Keratinocyte (primary cell): ENCODE data around the gene NLRC5. TPM values are rescaled to one million over a fixed set of nuclear protein-coding genes. Genes with fewer than 3 reads are reported as not detected.

Source experiments
- DNase-seq: peaks from one replicate; pipeline ENCODE4 v3.0.0-alpha.2; 2011; ENCODE audit warnings: low read depth, missing footprints, low spot score
- FAIRE-seq: peaks from 2 replicates; lab custom pipeline; 2011; peaks lifted over from hg19 to GRCh38; lab: Jason Lieb, UNC
- H2AFZ ChIP-seq: 2 replicates; pipeline ENCODE4 v1.6.0; 2012; ENCODE audit warnings: low read length, control low read depth, inconsistent platforms; ENCODE audit not compliant: control insufficient read depth
- H3K27ac ChIP-seq: 2 replicates; pipeline ENCODE4 v1.5.1; 2011; ENCODE audit warnings: low read length; ENCODE audit not compliant: control insufficient read depth, insufficient read depth
- H3K27me3 ChIP-seq: 3 replicates; pipeline ENCODE4 v1.6.0; 2011; ENCODE audit warnings: low read length; ENCODE audit not compliant: control insufficient read depth, insufficient read depth; ENCODE audit errors: extremely low read depth
- H3K36me3 ChIP-seq, 2 experiments: 2 replicates in 1 of 2; 3 replicates in 1 of 2; pipeline ENCODE4 v1.5.1; 2011; ENCODE audit warnings: low read length in 2 of 2, mild to moderate bottlenecking in 1 of 2; ENCODE audit not compliant: control insufficient read depth in 2 of 2, insufficient read depth in 2 of 2; ENCODE audit errors: extremely low read depth in 1 of 2
- H3K4me1 ChIP-seq: 3 replicates; pipeline ENCODE4 v1.5.1; 2011; ENCODE audit warnings: low read length; ENCODE audit not compliant: control insufficient read depth, insufficient read depth; ENCODE audit errors: extremely low read depth
- H3K4me2 ChIP-seq: 3 replicates; pipeline ENCODE4 v1.6.0; 2011; ENCODE audit warnings: low read depth, low read length; ENCODE audit not compliant: control insufficient read depth, insufficient read depth; ENCODE audit errors: extremely low read depth
- H3K4me3 ChIP-seq, 3 experiments: fragments of 200-600 bp in 1 of 3; sonication (generic) in 1 of 3; 2 replicates in 2 of 3; 3 replicates in 1 of 3; pipeline ENCODE4 v1.5.1; 2011 to 2016; ENCODE audit warnings: low read length in 3 of 3, mild to moderate bottlenecking in 3 of 3, control low read depth in 2 of 3, inconsistent platforms in 1 of 3, low read depth in 1 of 3, mixed read lengths in 1 of 3, mixed run types in 1 of 3, moderate library complexity in 1 of 3; ENCODE audit not compliant: control insufficient read depth in 2 of 3, insufficient read depth in 2 of 3; ENCODE audit errors: extremely low read depth in 1 of 3
- H3K79me2 ChIP-seq: 2 replicates; pipeline ENCODE4 v1.6.0; 2012; ENCODE audit warnings: low read length; ENCODE audit not compliant: control insufficient read depth, insufficient read depth
- H3K9ac ChIP-seq: 3 replicates; pipeline ENCODE4 v1.6.0; 2011; ENCODE audit warnings: low read length; ENCODE audit not compliant: control insufficient read depth, insufficient read depth; ENCODE audit errors: extremely low read depth
- H3K9me1 ChIP-seq: 3 replicates; pipeline ENCODE4 v1.6.0; 2011; ENCODE audit warnings: low read length; ENCODE audit not compliant: control insufficient read depth, insufficient read depth; ENCODE audit errors: extremely low read depth
- H3K9me3 ChIP-seq: 2 replicates; pipeline ENCODE4 v1.5.1; 2012; ENCODE audit warnings: low read depth, low read length; ENCODE audit not compliant: control insufficient read depth
- H4K20me1 ChIP-seq: 3 replicates; pipeline ENCODE4 v1.6.0; 2011; ENCODE audit warnings: low read length; ENCODE audit not compliant: control insufficient read depth, insufficient read depth; ENCODE audit errors: extremely low read depth
- CTCF ChIP-seq, 3 experiments: IDR thresholded peaks in 1 of 3; conservative IDR thresholded peaks in 1 of 3; optimal IDR thresholded peaks in 1 of 3; 2 replicates in 2 of 3; 3 replicates in 1 of 3; pipeline versions ENCODE3 to v1.5.1; 2011; ENCODE audit warnings: low read length in 3 of 3, mild to moderate bottlenecking in 3 of 3, moderate library complexity in 2 of 3, control low read depth in 1 of 3, inconsistent platforms in 1 of 3; ENCODE audit not compliant: insufficient read depth in 2 of 3; ENCODE audit errors: extremely low read depth in 1 of 3
- EZH2 ChIP-seq: IDR thresholded peaks from one replicate; pipeline ENCODE4 v1.6.1; 2012; ENCODE audit warnings: inconsistent platforms, mild to moderate bottlenecking, low read length, moderate library complexity
- dilution Hi-C: fragments of 300-500 bp; cut with MboI; formaldehyde crosslinking; loops from one replicate; pipeline ENCODE4 v1.7.0; 2020; ENCODE audit warnings: low sequenced_read_pairs; ENCODE audit not compliant: extremely low pct_ligation_motif_present
- polyA plus RNA-seq, 5 experiments: library from polyadenylated mRNA; depleted of rRNA in 3 of 5; stranded (reverse) in 3 of 5; stranded (forward) in 1 of 5; unstranded in 1 of 5; fragments of >200 nt; gene quantifications; 1 replicate in 1 of 5; 2 replicates in 3 of 5; 3 replicates in 1 of 5; pipeline versions ENCODE4 v1.2.1 to v1.2.3, GENCODE V29; 2011 to 2012; ENCODE audit warnings: missing spikeins in 2 of 5, low read depth in 1 of 5, low replicate concordance in 1 of 5

NLRC5 gene
- polyA plus RNA-seq, 1 donor (not counting 4 experiments of a cell fraction or from before 2014, with no cell fraction given) = 7.8 TPM

GRCh38 chr16:57110937-57111336 lies 121.6 kb downstream of the NLRC5 start:
- no peaks in the 10 kb centered on the region for H4K20me1 ChIP-seq
- H3K79me2 ChIP-seq = no peaks in the 10 kb centered on the region
- FAIRE-seq = no peak
- H3K4me2 ChIP-seq = no peak overlapping the region
- dilution Hi-C loops = no loop called here
- no peak overlapping the region for H3K27ac ChIP-seq
- no peaks in the 10 kb centered on the region for H3K9me3 ChIP-seq
- TF ChIP-seq EZH2 = no peak
- TF ChIP-seq CTCF (optimal IDR thresholded peaks at IDR 0.05 in 1 of 3, IDR thresholded peaks at IDR 0.05 in 1 of 3, conservative IDR thresholded peaks at IDR 0.05 in 1 of 3; ENCODE audit: extremely low read depth in 1 of 3, insufficient read depth in 2 of 3, low read length in 3 of 3) = no peak
- H3K4me1 ChIP-seq = no peaks in the 10 kb centered on the region
- no peak for DNase-seq
- H3K4me3 ChIP-seq = no peak overlapping the region
- no peaks in the 10 kb centered on the region for H3K36me3 ChIP-seq
- no peak overlapping the region for H3K9ac ChIP-seq
- H3K27me3 ChIP-seq = no peaks in the 10 kb centered on the region
- no peak overlapping the region for H2AFZ ChIP-seq
- no peaks in the 10 kb centered on the region for H3K9me1 ChIP-seq

- Histone ChIP-seq H3K4me3 (no peak overlapping the region), H4K20me1 (no peaks in the 10 kb centered on the region), H3K9me1 (no peaks in the 10 kb centered on the region), H2AFZ (no peak overlapping the region), H3K36me3 (no peaks in the 10 kb centered on the region), H3K4me2 (no peak overlapping the region), H3K27me3 (no peaks in the 10 kb centered on the region), H3K4me1 (no peaks in the 10 kb centered on the region), H3K27ac (no peak overlapping the region), H3K9ac (no peak overlapping the region), H3K79me2 (no peaks in the 10 kb centered on the region), H3K9me3 (no peaks in the 10 kb centered on the region)
- dilution Hi-C loops = no loop called here
- FAIRE-seq (no peak), DNase-seq (no peak)
- TF ChIP-seq EZH2 (no peak), CTCF (optimal IDR thresholded peaks at IDR 0.05 in 1 of 3, IDR thresholded peaks at IDR 0.05 in 1 of 3, conservative IDR thresholded peaks at IDR 0.05 in 1 of 3; ENCODE audit: extremely low read depth in 1 of 3, insufficient read depth in 2 of 3, low read length in 3 of 3) (no peak)
These were observed 122.1 kb downstream of the NLRC5 start for GRCh38 chr16:57111420-57111819.
